SH-SY5Y (cell line): ENCODE measurements around the gene OBSL1.

Experiments
- GATA2 ChIP-seq: IDR thresholded peaks from 2 replicates; pipeline ENCODE4 v1.6.1; 2011; ENCODE audit warnings: mild to moderate bottlenecking, low read depth, low read length
- GATA3 ChIP-seq: IDR thresholded peaks from 2 replicates; pipeline ENCODE4 v1.6.1; 2011; ENCODE audit warnings: low read depth, mild to moderate bottlenecking, low read length, moderate library complexity

DNA sequence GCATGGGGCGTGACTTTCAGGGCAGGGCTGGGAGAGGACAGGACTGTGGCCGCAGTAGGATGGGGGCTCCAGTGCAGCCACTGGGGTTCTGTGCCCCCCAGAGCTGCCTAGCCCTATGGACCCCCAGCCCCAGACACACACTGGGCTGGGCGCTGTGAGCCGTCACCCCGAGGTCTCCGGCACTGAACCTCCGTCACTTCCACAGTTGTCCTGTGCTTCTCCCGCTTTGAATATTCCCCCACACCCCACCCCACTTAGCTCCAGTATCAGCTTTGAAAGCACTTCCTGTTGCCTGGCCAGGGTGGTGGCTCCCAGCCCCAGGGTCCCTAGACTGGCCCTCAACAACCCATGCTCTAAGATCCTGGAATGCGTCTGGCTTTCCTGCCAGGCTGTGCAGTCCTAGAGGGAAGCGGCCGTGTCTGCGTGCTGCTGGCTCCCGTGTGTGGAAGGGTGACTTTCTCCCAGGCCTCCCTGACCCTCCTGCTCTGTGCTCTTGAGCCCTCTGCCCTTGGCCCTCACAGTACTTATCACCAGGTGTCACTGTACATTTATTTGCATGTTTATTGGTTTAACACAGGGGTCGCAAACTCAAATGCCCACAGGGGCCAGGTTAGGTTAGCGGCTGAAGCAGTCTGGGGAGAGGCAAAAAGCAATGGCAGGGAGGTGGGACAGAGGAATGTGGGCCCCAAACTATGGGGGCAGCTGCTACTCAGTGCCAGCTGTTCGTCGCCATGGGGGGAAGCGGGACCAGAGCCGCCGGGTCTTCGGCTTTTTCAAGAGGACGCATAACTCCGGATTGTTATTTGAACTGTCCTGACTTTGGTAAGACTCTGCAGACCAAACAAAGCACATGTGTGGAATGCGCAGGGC lies 9.9 kb downstream of the OBSL1 start:
- no peak for TF ChIP-seq GATA3
- no peak for TF ChIP-seq GATA2
